Measurements from ENCODE around the gene KCNC1.

KCNC1 gene

GRCh38 chr11:17714870-17715269 lies 19.7 kb upstream of the KCNC1 start:
- DNase-seq (ENCODE audit: low spot score) = no peak

GRCh38 chr11:17716807-17717206 lies 17.8 kb upstream of the KCNC1 start:
- no peak for DNase-seq (ENCODE audit: low spot score)

- no peak for DNase-seq (ENCODE audit: low spot score)
Observed at GRCh38 chr11:17718015-17718414, 16.6 kb upstream of the KCNC1 start.

- DNase-seq (ENCODE audit: low spot score) = no peak
Observed at GRCh38 chr11:17718510-17718962, 16.0 kb upstream of the KCNC1 start.

- no peak for DNase-seq (ENCODE audit: low spot score)
Observed at GRCh38 chr11:17719028-17719937, 15.3 kb upstream of the KCNC1 start, which contains the start of gene MYOD1. MYOD1 (plus strand) TSS chr11:17719571; CDS start chr11:17719783, 212 bp downstream.

- no peak for DNase-seq (ENCODE audit: low spot score)
Observed at GRCh38 chr11:17719938-17720795, 14.4 kb upstream of the KCNC1 start.

GRCh38 chr11:17720796-17721171 lies 13.8 kb upstream of the KCNC1 start:
- no peak for DNase-seq (ENCODE audit: low spot score)

- DNase-seq (ENCODE audit: low spot score) = no peak
Observed at GRCh38 chr11:17721242-17721999, 13.2 kb upstream of the KCNC1 start.

GRCh38 chr11:17722000-17722643 lies 12.5 kb upstream of the KCNC1 start:
- DNase-seq (ENCODE audit: low spot score) = no peak

- DNase-seq (ENCODE audit: low spot score) = no peak
Observed at GRCh38 chr11:17724020-17724908, 10.3 kb upstream of the KCNC1 start.

GRCh38 chr11:17725174-17725573 lies 9.4 kb upstream of the KCNC1 start:
- DNase-seq (ENCODE audit: low spot score) = no peak

GRCh38 chr11:17730137-17730536 lies 4.4 kb upstream of the KCNC1 start:
- DNase-seq (ENCODE audit: low spot score) = no peak

GRCh38 chr11:17730608-17731462 lies 3.7 kb upstream of the KCNC1 start:
- peak; percentile 88 for DNase-seq (ENCODE audit: low spot score)

GRCh38 chr11:17733261-17733660 lies 1.3 kb upstream of the KCNC1 start:
- DNase-seq (ENCODE audit: low spot score) = no peak

- no peak for DNase-seq (ENCODE audit: low spot score)
Observed at GRCh38 chr11:17734986-17735817, 621 bp downstream of the KCNC1 start.

GRCh38 chr11:17735818-17736578 lies 1.4 kb downstream of the KCNC1 start:
- no peak for DNase-seq (ENCODE audit: low spot score)

- DNase-seq (ENCODE audit: low spot score) = no peak
Observed at GRCh38 chr11:17736579-17736893, 2.0 kb downstream of the KCNC1 start.

All from NAMALWA (cell line).